GM19372 (cell line): ENCODE results near the gene CCDC32.

Source experiments
- ATAC-seq: cut with Tn5 transposase; IDR thresholded peaks from one replicate; pipeline ENCODE4 v1.9.1; 2021; ENCODE audit warnings: mild to moderate bottlenecking, low read depth, moderate library complexity; ENCODE audit not compliant: unreplicated experiment

The CCDC32 gene

DNA sequence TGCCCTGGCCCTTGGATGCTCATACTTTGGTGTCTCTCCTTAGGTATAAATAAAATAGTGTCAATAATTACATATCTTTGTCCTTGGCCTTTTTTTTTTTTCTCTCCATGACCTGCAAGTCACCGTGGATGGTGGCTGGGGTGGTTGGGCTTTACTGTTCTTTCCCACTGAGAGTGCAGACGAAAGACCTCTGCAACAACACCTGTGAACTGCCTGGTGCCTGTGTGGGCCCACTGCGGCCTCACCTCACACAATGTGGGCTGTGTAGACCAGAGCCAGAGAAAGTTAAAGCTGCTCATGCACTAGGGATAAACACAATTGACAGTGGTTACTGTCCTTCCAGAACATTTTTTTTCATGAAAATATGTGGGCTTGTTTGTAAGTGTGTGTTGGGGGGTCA, 39.0 kb downstream of the CCDC32 start:
- no peak for ATAC-seq

DNA sequence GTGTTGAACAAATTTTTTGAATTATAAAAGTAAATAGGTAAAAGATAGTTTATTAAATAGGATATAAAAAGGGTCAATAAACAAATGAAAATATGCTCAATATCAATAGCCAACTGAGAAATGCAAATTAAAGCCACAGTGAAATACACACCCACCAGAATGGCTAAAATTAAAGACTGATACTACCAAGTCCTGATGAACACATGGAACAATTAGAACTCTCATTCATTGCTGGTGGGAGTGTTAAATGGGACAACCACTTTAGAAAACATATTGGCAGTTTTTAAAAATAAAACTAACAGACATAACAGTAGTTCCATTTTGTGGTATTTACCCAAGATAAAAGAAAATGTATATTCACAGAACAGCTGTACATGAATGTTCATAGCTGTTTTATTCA, 41.2 kb downstream of the CCDC32 start:
- ATAC-seq: no peak

DNA sequence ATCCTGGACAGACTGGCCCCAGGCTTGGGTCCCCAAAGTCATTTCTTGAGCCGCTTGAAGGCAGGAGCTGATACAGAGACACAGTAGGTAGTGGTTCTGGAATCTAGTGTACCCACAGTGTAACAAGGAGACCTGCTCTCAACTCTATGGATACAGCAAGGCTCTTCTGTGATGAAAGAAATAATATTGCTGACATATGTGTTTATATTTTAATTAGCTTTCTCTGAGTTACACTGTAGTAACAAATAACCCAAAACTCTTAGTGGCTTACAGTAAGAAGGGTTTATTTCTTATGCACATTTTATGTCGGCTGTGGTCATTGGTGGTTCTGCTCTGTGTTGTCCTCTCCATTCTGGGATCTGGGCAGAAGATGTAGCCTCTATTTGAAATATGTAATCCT, 48.5 kb downstream of the CCDC32 start:
- no peak for ATAC-seq

DNA sequence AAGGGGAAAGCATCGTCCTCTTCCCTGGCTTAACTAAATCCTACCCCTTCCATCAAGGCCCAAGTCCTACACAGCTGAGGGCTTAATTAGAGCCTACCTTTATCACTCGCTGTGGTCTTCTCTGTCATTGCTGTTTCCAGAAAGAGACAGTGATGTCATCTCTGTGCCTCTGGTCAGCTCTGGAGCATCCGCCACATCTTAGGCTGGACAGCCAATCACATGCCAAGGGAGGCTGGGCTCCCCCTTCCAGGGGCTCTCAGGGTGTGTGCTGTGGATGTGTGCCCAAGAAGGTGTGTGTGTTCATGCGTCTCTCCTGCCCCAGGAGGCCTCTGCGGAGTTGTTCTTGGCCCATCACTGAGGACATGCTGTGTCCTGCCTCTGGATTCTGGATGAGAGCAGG, 51.2 kb downstream of the CCDC32 start:
- ATAC-seq: no peak

DNA sequence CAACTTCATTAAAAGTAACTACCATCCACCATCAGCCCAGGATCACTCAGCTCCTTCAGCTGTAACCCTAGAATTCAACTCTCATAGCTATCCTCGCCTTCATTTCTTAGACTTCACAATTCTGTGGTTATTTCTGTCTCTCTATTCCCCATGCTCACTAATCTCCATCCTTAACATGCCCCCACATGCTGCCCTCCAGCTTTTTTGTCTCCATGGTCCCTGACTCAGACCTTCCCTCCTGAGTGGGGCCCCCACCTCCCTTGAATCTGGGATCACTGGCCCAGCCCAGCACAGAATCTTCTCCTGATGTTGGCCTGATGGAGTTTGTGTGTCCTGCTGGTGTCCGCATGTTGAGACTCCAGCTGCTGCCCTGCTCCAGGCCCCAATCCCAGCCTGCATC, 52.4 kb downstream of the CCDC32 start:
- no peak for ATAC-seq

DNA sequence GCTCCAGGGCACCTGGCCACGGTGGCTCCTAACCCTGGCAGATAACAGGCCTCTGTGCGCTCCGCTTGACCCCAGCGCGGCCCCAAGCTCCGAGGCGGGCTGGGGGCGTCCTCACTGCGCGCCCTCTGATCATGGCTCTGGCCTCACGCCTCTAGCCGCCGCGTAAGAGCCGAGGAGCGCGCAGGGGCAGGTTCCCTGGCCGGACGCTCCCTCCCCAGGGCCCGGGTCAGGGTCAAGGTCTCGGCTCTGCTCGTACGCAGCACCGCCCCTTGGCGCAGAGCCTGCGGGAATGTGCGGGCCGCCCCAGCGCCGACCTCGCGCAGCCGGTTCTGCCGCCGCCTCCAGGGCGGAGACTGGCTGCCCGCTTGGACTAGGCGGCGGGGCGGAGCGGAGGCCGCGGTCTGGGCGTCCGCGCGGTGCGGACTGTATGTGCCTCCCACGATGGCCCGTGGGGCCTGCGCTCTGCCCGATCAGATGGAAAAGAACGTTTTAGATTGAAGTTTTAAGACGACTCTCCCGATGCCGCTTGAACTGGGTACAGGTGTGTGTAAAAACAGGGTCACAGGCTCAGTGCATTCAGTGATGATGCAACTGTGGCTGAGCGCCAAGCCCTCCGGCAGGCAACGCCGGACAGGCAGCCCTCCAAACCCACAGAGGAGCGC, 53.2 kb downstream of the CCDC32 start:
- peak; percentile 51 for ATAC-seq

DNA sequence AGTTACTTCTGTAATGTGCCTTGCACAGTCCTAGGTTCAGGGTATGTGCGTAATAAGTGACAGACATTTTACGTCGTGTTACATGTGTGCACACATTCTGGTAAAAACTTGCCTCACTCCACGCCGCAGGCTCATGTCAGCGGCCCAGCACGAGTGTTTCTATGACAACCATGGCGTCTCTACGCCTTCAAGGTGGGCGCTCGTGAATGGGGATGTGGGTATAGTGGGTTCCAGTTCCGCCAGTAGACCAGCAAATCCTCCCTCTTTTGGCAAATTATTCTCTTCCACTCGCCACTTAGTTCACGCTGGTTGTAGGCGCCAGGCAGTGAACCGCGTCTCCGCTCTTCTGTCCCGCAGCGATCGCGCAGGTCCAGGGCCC, 53.8 kb downstream of the CCDC32 start:
- peak; percentile 43 for ATAC-seq

DNA sequence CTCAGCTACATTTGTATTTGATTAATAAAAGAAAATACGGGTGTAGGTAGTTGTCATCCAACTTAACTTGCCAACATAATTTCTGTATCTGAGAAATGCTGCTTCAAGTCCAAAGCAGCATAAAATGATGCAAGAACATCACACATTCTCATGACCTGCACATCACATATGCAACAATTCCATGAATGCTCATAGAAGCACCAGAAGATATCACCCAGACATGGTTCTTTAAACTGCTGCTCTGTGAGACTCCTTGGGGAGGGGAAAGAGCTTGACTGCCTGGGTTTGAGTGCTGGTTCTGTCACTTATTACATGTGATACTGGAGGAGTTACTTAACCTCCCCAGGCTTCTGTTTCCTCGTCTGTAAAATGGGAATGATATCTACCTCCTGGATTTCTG, 54.6 kb downstream of the CCDC32 start:
- no peak for ATAC-seq

DNA sequence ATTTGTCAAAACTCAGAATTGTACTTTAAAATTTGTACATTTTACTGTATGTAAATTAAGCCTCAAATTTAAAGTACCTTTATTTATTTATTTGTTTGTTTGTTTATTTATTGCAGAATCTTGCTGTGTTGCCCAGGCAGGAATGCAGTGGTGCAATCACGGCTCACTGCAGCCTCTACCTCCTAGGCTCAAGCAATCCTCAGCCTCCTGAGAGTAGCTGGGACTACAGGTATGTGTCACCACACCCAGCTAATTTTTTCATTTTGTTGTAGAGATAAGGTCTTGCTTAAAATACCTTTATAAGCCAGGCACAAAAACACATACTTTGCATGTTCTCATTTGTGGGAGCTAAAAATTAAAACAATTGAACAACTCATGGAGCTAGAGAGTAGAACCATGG, 56.6 kb downstream of the CCDC32 start:
- no peak for ATAC-seq

DNA sequence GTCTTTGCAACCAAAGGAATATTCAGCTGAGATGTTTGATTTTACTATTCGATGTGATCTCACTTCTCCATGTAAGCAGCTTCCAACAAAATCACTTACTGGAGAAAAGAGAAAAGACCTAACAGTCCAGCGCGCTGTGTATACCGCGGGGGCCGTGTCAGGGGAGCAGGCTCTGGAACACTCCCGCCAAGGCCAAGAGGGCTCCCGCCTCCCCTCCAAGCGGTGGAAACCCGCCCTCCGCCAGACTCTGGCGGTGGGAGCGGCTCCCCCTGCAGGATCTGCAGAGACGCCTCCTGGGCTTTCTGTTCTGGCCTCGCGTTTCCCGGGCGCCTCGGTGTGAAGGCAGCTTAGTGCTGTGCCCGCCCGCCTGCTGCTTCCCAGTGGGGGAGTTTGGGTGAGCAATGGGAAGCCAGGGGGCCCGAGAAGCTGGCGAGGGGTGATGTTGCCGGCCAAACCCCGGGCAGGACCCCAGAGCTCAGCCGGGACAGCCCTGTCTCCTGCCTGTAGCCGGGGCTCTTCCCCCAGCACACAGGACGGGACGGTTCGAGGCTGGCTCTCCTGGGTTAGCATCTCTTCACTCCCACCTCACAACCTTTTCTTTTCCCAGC, 57.8 kb downstream of the CCDC32 start:
- ATAC-seq: no peak
